T-helper 2 cell treated with Interferon-gamma antibody and Interleukin-4, amounts not matched to agents 5 μg/mL and 100 μg/mL, for 36 hours (primary cell): ENCODE results near the gene D2HGDH.
A peak's percentile ranks its signal among the peaks of the same experiment; 100 is the strongest.

Experiments
- DNase-seq: peaks from one replicate; pipeline ENCODE4 v3.0.0; 2021; ENCODE audit warnings: low spot score
- H3K27ac Mint-ChIP-seq: one replicate; pipeline ENCODE4 v1.8.0; 2021; ENCODE audit warnings: mild to moderate bottlenecking, mixed read lengths
- H3K27me3 Mint-ChIP-seq: one replicate; pipeline ENCODE4 v1.8.0; 2021; ENCODE audit warnings: low read depth, mixed read lengths
- H3K36me3 Mint-ChIP-seq: one replicate; pipeline ENCODE4 v1.8.0; 2021; ENCODE audit warnings: low read depth, mixed read lengths
- H3K4me1 Mint-ChIP-seq: one replicate; pipeline ENCODE4 v1.8.0; 2021; ENCODE audit warnings: low read depth, mixed read lengths
- H3K4me3 Mint-ChIP-seq: one replicate; pipeline ENCODE4 v1.8.0; 2022; ENCODE audit warnings: mild to moderate bottlenecking, moderate library complexity, mixed read lengths
- H3K9me3 Mint-ChIP-seq: one replicate; pipeline ENCODE4 v1.8.0; 2021; ENCODE audit warnings: mixed read lengths

Gene D2HGDH

DNA sequence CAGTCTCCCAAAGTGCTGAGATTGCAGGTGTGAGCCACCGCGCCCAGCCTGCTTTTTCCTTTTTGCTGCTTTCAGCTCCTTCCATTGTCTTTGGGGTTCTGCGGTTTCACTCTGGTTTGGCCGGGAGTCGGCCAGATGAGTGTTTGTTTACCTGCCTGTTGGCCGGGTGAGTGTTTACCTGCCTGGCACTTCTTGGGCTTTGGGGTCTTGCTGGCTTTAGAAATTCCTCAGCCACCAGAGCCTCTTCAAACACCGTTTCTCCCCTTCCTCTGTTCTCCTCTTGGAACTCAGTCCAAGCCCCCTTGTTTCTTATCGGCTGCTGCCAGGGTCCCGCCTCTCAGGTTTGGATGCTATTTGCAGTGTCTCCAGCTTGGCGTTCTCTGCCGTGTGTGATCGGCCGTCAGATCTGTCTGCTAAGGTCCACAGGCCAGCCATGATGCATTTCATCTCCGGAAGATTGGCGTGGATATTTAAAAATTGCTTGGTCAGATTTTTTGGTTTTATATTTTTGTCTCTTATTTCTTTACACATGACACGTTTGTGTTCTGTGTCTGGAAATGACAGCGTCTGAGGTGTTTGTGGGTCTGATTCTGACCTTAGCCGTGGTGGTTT lies 28.0 kb downstream of the D2HGDH start:
- Mint-ChIP-seq H3K27ac (peak overlapping the region; percentile 62), H3K36me3 (peaks cover 17% of the 10 kb centered on the region), H3K4me3 (peak overlapping the region; percentile 51), H3K4me1 (peaks cover 13% of the 10 kb centered on the region), H3K27me3 (no peaks in the 10 kb centered on the region), H3K9me3 (no peaks in the 10 kb centered on the region)
- DNase-seq = no peak

DNA sequence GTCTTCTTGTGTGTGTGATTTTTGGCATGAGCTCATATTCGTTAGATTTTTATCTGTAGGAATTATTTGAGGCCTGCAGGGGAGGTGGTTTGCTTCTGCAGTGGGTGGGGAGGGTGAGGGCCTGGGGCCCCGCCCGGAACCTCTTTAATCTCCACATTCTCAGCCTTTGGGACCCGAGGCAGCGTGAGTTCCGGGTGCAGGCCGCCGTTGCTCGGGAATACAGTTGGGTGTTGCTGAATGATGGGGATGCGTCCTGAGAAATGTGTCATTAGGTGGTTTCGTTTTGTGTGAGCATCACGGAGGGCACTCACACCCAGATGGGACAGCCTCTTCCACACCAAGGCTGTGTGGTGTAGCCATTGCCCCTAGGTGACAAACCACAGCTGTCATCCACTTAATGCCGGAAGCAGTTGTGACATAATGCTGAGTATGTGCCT lies 28.5 kb downstream of the D2HGDH start:
- peak overlapping the region; percentile 62 for H3K27ac Mint-ChIP-seq
- H3K4me1 Mint-ChIP-seq = peaks cover 13% of the 10 kb centered on the region
- H3K36me3 Mint-ChIP-seq = peaks cover 17% of the 10 kb centered on the region
- no peaks in the 10 kb centered on the region for H3K9me3 Mint-ChIP-seq
- peak overlapping the region; percentile 51 for H3K4me3 Mint-ChIP-seq
- peak; percentile 35 for DNase-seq
- H3K27me3 Mint-ChIP-seq = no peaks in the 10 kb centered on the region

DNA sequence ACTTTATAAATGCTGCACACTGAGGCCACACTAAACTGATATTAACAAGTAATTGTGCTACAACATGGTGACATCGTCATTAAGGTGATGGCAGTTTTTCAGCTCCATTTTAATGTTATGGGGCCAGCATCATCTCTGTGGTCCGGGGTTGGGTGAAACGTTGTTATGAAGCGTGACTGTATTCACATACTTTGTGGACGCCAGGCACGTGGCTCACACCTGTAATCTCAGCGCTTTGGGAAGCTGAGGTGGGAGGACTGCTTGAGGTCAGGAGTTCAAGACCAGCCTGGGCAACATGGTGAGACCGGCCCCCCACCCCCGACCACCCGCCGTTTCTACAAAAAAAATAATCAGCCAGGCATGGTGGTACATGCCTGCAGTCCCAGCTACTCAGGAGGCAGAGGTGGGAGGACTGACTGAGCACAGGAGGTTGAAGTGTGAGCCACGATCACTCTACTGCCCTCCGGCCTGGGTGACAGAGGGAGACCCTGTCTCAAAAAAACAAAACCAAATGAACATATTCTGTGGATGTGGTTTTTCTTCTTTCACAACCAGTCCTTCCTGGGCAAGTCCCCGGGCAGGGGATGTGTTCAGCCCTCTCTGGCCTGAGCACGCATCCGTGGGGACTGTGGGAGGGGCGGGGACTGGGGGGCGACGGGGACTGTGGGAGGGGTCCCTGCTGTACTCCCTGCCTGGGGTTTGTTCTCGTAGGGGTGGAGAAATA lies 29.3 kb downstream of the D2HGDH start:
- DNase-seq = no peak
- H3K27me3 Mint-ChIP-seq = no peaks in the 10 kb centered on the region
- H3K27ac Mint-ChIP-seq = peak overlapping the region; percentile 62
- H3K9me3 Mint-ChIP-seq = no peaks in the 10 kb centered on the region
- peaks cover 17% of the 10 kb centered on the region for H3K36me3 Mint-ChIP-seq
- H3K4me1 Mint-ChIP-seq = peaks cover 13% of the 10 kb centered on the region
- no peak overlapping the region for H3K4me3 Mint-ChIP-seq

- DNase-seq = no peak
- Mint-ChIP-seq H3K4me1 (peaks cover 10% of the 10 kb centered on the region), H3K4me3 (no peak overlapping the region), H3K9me3 (no peaks in the 10 kb centered on the region), H3K36me3 (peaks cover 14% of the 10 kb centered on the region), H3K27ac (no peak overlapping the region), H3K27me3 (no peaks in the 10 kb centered on the region)
Measured at GRCh38 chr2:241764275-241765241, 30.1 kb downstream of the D2HGDH start.

GRCh38 chr2:241767464-241768250 lies 33.2 kb downstream of the D2HGDH start:
- no peak for DNase-seq
- H3K27ac Mint-ChIP-seq = no peak overlapping the region
- H3K9me3 Mint-ChIP-seq = no peaks in the 10 kb centered on the region
- H3K36me3 Mint-ChIP-seq = peaks cover under 1% of the 10 kb centered on the region
- H3K4me1 Mint-ChIP-seq = peaks cover 9% of the 10 kb centered on the region
- no peaks in the 10 kb centered on the region for H3K27me3 Mint-ChIP-seq
- H3K4me3 Mint-ChIP-seq = no peak overlapping the region

GRCh38 chr2:241768251-241768711 lies 33.9 kb downstream of the D2HGDH start:
- H3K4me1 Mint-ChIP-seq = peaks cover 5% of the 10 kb centered on the region
- H3K27ac Mint-ChIP-seq = no peak overlapping the region
- H3K4me3 Mint-ChIP-seq = no peak overlapping the region

GRCh38 chr2:241768850-241769249 lies 34.4 kb downstream of the D2HGDH start:
- no peak overlapping the region for H3K4me3 Mint-ChIP-seq
- no peak overlapping the region for H3K27ac Mint-ChIP-seq
- H3K9me3 Mint-ChIP-seq = no peaks in the 10 kb centered on the region
- H3K36me3 Mint-ChIP-seq = no peaks in the 10 kb centered on the region
- no peaks in the 10 kb centered on the region for H3K27me3 Mint-ChIP-seq
- no peak for DNase-seq
- peaks cover 5% of the 10 kb centered on the region for H3K4me1 Mint-ChIP-seq

More at GRCh38 chr2:241768251-241768711, 33.9 kb downstream of the D2HGDH start:
- H3K36me3 Mint-ChIP-seq = no peaks in the 10 kb centered on the region
- DNase-seq = no peak
- no peaks in the 10 kb centered on the region for H3K27me3 Mint-ChIP-seq
- no peaks in the 10 kb centered on the region for H3K9me3 Mint-ChIP-seq

- Mint-ChIP-seq H3K27me3 (no peaks in the 10 kb centered on the region), H3K4me1 (peaks cover 5% of the 10 kb centered on the region), H3K4me3 (no peak overlapping the region), H3K9me3 (no peaks in the 10 kb centered on the region), H3K36me3 (no peaks in the 10 kb centered on the region), H3K27ac (no peak overlapping the region)
- no peak for DNase-seq
Measured at GRCh38 chr2:241769819-241770184, 35.4 kb downstream of the D2HGDH start.

DNA sequence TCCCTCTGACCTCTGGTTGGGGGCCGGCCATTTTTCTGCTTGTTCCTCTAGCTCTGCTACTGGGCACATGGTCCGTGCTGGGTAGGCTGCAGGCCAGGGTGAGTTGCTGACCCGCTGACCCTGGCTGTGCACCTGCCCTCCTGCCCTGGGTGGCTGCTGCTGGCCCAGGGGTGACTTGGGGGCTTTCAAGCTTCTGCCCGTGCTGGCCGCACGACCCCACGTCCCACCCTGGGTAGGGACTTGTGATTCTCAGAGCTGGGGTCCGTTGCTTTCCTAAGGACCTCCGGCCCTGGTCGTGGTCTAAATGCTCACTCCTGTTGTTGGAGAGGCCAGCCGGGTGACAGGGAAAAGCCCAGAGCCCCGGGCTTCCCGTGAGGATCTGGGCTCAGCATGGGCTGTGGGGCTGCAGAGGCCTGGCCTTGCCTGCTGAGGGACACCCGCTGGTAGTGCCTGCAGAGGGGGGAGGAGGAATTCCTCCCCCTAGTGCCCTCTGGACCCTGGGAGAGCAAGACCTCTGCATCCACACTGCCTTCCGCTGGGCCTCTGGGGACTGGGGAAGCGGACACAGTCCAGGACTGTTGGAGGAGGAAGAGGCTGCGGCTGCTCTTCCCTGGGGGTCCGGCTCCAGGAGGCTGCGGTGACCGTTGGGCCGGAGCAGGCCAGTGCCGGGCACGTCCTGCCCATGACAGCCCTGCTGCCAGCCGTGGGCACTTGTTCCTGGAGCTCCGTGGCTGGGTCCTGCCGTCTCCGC lies 35.9 kb downstream of the D2HGDH start:
- no peak overlapping the region for H3K27ac Mint-ChIP-seq
- DNase-seq = no peak
- H3K27me3 Mint-ChIP-seq = no peaks in the 10 kb centered on the region
- peaks cover 5% of the 10 kb centered on the region for H3K4me1 Mint-ChIP-seq
- no peaks in the 10 kb centered on the region for H3K9me3 Mint-ChIP-seq
- H3K4me3 Mint-ChIP-seq = no peak overlapping the region
- H3K36me3 Mint-ChIP-seq = no peaks in the 10 kb centered on the region

DNA sequence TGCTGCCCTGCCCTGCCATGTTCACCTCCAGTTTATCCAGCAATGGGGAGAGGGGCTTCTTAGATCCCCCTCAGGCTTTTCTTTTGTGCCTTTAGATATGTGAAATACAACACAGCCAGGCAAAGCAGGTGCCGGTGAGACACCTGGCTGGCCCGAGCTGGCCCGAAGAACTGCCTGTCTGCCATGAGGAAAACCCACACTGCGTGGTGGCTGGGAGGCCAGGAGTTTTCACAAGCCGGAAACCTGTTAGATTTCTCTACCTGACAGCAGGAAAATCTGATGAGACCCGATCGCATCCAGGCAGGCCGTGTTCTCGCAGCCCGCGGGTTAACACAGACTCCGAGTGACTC lies 36.5 kb downstream of the D2HGDH start:
- DNase-seq = no peak
- H3K9me3 Mint-ChIP-seq = no peaks in the 10 kb centered on the region
- H3K27me3 Mint-ChIP-seq = no peaks in the 10 kb centered on the region
- no peak overlapping the region for H3K4me3 Mint-ChIP-seq
- H3K27ac Mint-ChIP-seq = no peak overlapping the region
- H3K36me3 Mint-ChIP-seq = no peaks in the 10 kb centered on the region
- H3K4me1 Mint-ChIP-seq = peaks cover 5% of the 10 kb centered on the region

DNA sequence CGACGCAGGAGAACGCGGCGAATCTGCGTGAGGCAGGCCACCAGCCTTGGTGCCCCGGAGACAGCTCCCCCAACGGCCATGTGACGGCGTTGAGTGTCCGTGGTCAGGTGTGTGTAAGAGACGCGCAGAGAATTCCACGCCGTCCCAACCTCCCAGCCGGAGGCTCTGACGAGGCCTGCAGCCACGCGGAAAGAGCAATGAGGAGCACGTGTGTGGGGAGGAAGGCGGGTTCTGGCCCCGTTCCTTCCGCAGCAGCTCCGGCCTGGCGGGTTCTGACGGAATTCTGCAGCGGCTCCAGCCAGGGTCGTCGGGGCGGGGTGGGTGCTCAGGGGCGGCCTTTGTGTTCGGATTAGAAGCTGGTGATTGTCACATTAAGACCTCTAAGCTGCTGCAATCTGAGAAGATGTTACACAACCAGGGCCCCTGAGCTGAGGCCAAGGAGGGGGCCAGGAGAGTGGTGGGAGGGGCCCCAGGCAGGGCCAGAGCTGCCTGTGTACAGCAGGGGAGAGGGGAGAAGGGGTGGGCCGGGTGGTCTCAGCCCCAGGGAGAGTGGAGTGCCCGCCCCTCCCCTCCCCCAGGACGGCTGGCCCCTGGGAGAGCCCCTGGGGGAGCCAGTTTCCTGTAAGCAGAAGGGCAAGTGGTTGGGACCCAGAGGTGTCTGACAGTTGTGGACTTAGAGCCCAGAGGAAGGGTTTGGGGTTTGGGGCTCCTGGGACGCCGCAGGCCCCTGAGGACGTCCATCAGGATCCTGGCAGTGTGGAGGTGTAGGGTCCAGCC lies 37.0 kb downstream of the D2HGDH start:
- no peaks in the 10 kb centered on the region for H3K36me3 Mint-ChIP-seq
- no peak for DNase-seq
- no peaks in the 10 kb centered on the region for H3K9me3 Mint-ChIP-seq
- no peak overlapping the region for H3K27ac Mint-ChIP-seq
- H3K27me3 Mint-ChIP-seq = no peaks in the 10 kb centered on the region
- no peak overlapping the region for H3K4me3 Mint-ChIP-seq
- peaks cover 5% of the 10 kb centered on the region for H3K4me1 Mint-ChIP-seq

- Mint-ChIP-seq H3K9me3 (no peaks in the 10 kb centered on the region), H3K4me1 (peaks cover 5% of the 10 kb centered on the region), H3K36me3 (no peaks in the 10 kb centered on the region), H3K4me3 (no peak overlapping the region), H3K27ac (peak overlapping the region; percentile 13), H3K27me3 (no peaks in the 10 kb centered on the region)
- DNase-seq = no peak
Measured at GRCh38 chr2:241772063-241772499, 37.7 kb downstream of the D2HGDH start.
